B cell (primary cell): ENCODE results near the gene PHACTR4. TPM values are rescaled to one million over a fixed set of nuclear protein-coding genes. Genes with fewer than 3 reads are reported as not detected.

ENCODE experiments used
- ATAC-seq: fragments of 200-7000 bp; cut with Tn5 transposase; one replicate; pipeline ENCODE4 v1.10.0; 2021; ENCODE audit warnings: low read depth, mild to moderate bottlenecking, moderate number of reproducible peaks, moderate library complexity
- CTCF ChIA-PET: fragments of 350-600 bp; sonication (Branson Sonifier 250); formaldehyde crosslinking; loops from one replicate; lab custom pipeline; 2021; ENCODE audit warnings: antibody characterized with exemption, inconsistent platforms; lab: Charles Lee
- POLR2A ChIA-PET: fragments of 350-600 bp; sonication (Branson Sonifier 250); formaldehyde crosslinking; loops from one replicate; lab custom pipeline; 2021; ENCODE audit warnings: antibody characterized with exemption; lab: Charles Lee
- DNase-seq: peaks from one replicate; pipeline ENCODE4 v3.0.0; 2013
- H2AFZ ChIP-seq: 2 replicates; pipeline ENCODE4 v1.6.1; 2012; ENCODE audit warnings: mild to moderate bottlenecking, low read depth, low read length; ENCODE audit not compliant: insufficient read depth, poor library complexity, severe bottlenecking
- H3K27ac ChIP-seq, 2 donors: 1 replicate in 1 of 2; 2 replicates in 1 of 2; pipeline ENCODE4 v1.5.1; 2012 to 2013; ENCODE audit warnings: low read length in 2 of 2, mild to moderate bottlenecking in 2 of 2, moderate library complexity in 1 of 2
- H3K27me3 ChIP-seq, 4 experiments: fragments of 200-600 bp in 1 of 4; sonication (generic) in 1 of 4; replicated peaks in 1 of 4; 1 replicate in 2 of 4; 2 replicates in 2 of 4; pipeline versions ENCODE4 v1.6.1 to v1.7.0; 2013 to 2016; ENCODE audit warnings: low read length in 3 of 4, mild to moderate bottlenecking in 2 of 4, mixed read lengths in 1 of 4, moderate library complexity in 1 of 4; ENCODE audit not compliant: insufficient read depth in 4 of 4, control insufficient read depth in 3 of 4; ENCODE audit errors: control extremely low read depth in 1 of 4
- H3K36me3 ChIP-seq, 2 experiments: replicated peaks in 1 of 2; 1 replicate in 1 of 2; 2 replicates in 1 of 2; pipeline versions ENCODE4 v1.6.1 to v1.7.1; 2013; ENCODE audit warnings: low read length in 1 of 2; ENCODE audit not compliant: insufficient read depth in 2 of 2, control insufficient read depth in 1 of 2; ENCODE audit errors: control extremely low read depth in 1 of 2, extremely low read depth in 1 of 2
- H3K4me1 ChIP-seq, 2 donors: fragments of 200-600 bp in 1 of 2; sonication (generic) in 1 of 2; 1 replicate in 1 of 2; 2 replicates in 1 of 2; pipeline versions ENCODE4 v1.5.1 to v1.6.1; 2013 to 2017; ENCODE audit warnings: low read length in 2 of 2; ENCODE audit not compliant: control insufficient read depth in 2 of 2, insufficient read depth in 2 of 2
- H3K4me2 ChIP-seq: replicated peaks from 2 replicates; pipeline ENCODE3; 2012; ENCODE audit warnings: mild to moderate bottlenecking, low read depth, low read length; ENCODE audit not compliant: poor library complexity, severe bottlenecking
- H3K4me3 ChIP-seq, 5 experiments: fragments of 200-600 bp in 1 of 5; sonication (generic) in 1 of 5; 1 replicate in 3 of 5; 2 replicates in 2 of 5; pipeline versions ENCODE4 v1.5.1 to v1.7.0; 2011 to 2016; ENCODE audit warnings: low read length in 4 of 5, mild to moderate bottlenecking in 4 of 5, low read depth in 2 of 5, control low read depth in 1 of 5, moderate library complexity in 1 of 5; ENCODE audit not compliant: insufficient read depth in 1 of 5; ENCODE audit errors: control extremely low read depth in 1 of 5, extremely low read depth in 1 of 5
- H3K79me2 ChIP-seq: fragments of 200-600 bp; sonication (generic); one replicate; pipeline ENCODE4 v1.6.0; 2016; ENCODE audit warnings: low read length; ENCODE audit not compliant: control insufficient read depth, insufficient read depth
- H3K9ac ChIP-seq: fragments of 200-600 bp; sonication (generic); 2 replicates; pipeline ENCODE4 v1.6.1; 2017; ENCODE audit warnings: mild to moderate bottlenecking, low read length, moderate library complexity
- H3K9me3 ChIP-seq, 3 donors: one replicate each; pipeline versions ENCODE4 v1.6.1 to v1.7.1; 2013; ENCODE audit warnings: low read length in 2 of 3; ENCODE audit not compliant: control insufficient read depth in 2 of 3, insufficient read depth in 1 of 3; ENCODE audit errors: control extremely low read depth in 1 of 3
- H4K20me1 ChIP-seq: 2 replicates; pipeline ENCODE4 v1.6.0; 2012; ENCODE audit warnings: mild to moderate bottlenecking, low read length; ENCODE audit not compliant: insufficient read depth, control insufficient read depth, poor library complexity, severe bottlenecking
- H3K27ac Mint-ChIP-seq: one replicate; pipeline ENCODE4 v1.8.0; 2021; ENCODE audit warnings: mixed read lengths
- H3K27me3 Mint-ChIP-seq: one replicate; pipeline ENCODE4 v1.8.0; 2021; ENCODE audit warnings: mixed read lengths
- H3K4me1 Mint-ChIP-seq: one replicate; pipeline ENCODE4 v1.8.0; 2021; ENCODE audit warnings: mixed read lengths
- H3K4me3 Mint-ChIP-seq: one replicate; pipeline ENCODE4 v1.8.0; 2021; ENCODE audit warnings: mixed read lengths
- H3K9me3 Mint-ChIP-seq: one replicate; pipeline ENCODE4 v1.8.0; 2022; ENCODE audit warnings: mixed read lengths; ENCODE audit not compliant: insufficient read depth
- EZH2 ChIP-seq: IDR thresholded peaks from 2 replicates; pipeline ENCODE4 v1.6.1; 2012; ENCODE audit warnings: borderline replicate concordance, low read depth, mild to moderate bottlenecking, moderate library complexity, low read length; ENCODE audit not compliant: insufficient read depth, poor library complexity, severe bottlenecking
- WGBS: methylation state at CpG from one replicate; pipeline ENCODE4 v1.1.5; 2013; ENCODE audit warnings: missing lambda C conversion rate; ENCODE audit not compliant: insufficient coverage; 5-methylcytosine and 5-hydroxymethylcytosine counted together
- intact Hi-C: fragments of 100-400 bp; cut with micrococcal nuclease; formaldehyde crosslinking; loops from one replicate; pipeline ENCODE4 v1.10.0; 2022
- polyA plus RNA-seq: library from polyadenylated mRNA; depleted of rRNA; stranded (reverse); fragments of >200 nt; gene quantifications from 2 replicates; pipeline ENCODE4 v1.2.3, GENCODE V29; 2012
- total RNA-seq, 2 donors: library from RNA; stranded (reverse); fragments of 120-200 nt in 1 of 2; gene quantifications; 1 replicate in 1 of 2; 2 replicates in 1 of 2; pipeline versions ENCODE4 v1.2.3 to v1.2.4, GENCODE V29; 2013 to 2022
- TF ChIP-seq, protein P1 (sequence below): fragments of 200-600 bp; IDR thresholded peaks from one replicate; pipeline ENCODE4 v1.8.0; 2022; ENCODE audit warnings: antibody characterized with exemption, mild to moderate bottlenecking

PHACTR4 gene
- total and polyA plus RNA-seq, 2 donors (not counting 1 experiment from before 2014, with no cell fraction given), result 9.8 to 41.6 TPM

DNA sequence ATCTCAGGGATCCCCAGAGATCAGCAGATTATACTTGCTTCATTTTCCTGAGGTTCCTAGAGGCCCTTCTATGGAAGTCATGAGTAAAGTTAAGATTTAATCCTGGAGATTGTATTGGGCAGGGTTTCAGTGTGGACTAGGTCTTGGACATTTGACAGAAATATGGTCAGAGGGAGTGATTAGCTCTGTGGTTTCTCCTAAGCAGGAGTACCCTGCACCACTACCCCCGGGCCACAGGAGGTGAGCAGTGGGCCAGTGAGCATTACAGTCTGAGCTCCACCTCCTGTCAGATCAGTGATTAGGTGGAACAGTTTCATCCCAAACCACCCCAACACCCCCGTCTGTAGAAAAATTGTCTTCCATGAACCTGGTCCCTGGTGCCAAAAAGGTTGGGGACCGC, 43.2 kb downstream of the PHACTR4 start:
- Histone ChIP-seq H2AFZ (no peak overlapping the region), H4K20me1 (peaks cover 10% of the 10 kb centered on the region), H3K27me3 (no peaks in the 10 kb centered on the region), H3K9me3 (no peaks in the 10 kb centered on the region), H3K4me3 (no peak overlapping the region), H3K79me2 (peaks cover 37% of the 10 kb centered on the region), H3K27ac (no peak overlapping the region), H3K36me3 (no peaks in the 10 kb centered on the region), H3K4me2 (no peak overlapping the region), H3K4me1 (peaks cover 2 to 6% of the 10 kb centered on the region in 2 donors), H3K9ac (no peak overlapping the region)
- ChIA-PET POLR2A (no interaction called here), CTCF (interaction anchor here (1.0 to 1.6 kb wide), 3 partner anchors 10 to 465 kb away, joined by 3 to 6 read pairs (median 3); no protein-coding TSS in a partner anchor)
- DNase-seq (no peak), ATAC-seq (no peak)
- no peak overlapping the region for H3K27ac Mint-ChIP-seq
- 75% methylated on average over 2 of the region's 3 CpGs for whole genome bisulfite sequencing
- H3K4me3 Mint-ChIP-seq, result no peak overlapping the region
- peaks cover 13% of the 10 kb centered on the region for H3K4me1 Mint-ChIP-seq
- TF ChIP-seq EZH2, result no peak
- TF ChIP-seq, protein P1, sequence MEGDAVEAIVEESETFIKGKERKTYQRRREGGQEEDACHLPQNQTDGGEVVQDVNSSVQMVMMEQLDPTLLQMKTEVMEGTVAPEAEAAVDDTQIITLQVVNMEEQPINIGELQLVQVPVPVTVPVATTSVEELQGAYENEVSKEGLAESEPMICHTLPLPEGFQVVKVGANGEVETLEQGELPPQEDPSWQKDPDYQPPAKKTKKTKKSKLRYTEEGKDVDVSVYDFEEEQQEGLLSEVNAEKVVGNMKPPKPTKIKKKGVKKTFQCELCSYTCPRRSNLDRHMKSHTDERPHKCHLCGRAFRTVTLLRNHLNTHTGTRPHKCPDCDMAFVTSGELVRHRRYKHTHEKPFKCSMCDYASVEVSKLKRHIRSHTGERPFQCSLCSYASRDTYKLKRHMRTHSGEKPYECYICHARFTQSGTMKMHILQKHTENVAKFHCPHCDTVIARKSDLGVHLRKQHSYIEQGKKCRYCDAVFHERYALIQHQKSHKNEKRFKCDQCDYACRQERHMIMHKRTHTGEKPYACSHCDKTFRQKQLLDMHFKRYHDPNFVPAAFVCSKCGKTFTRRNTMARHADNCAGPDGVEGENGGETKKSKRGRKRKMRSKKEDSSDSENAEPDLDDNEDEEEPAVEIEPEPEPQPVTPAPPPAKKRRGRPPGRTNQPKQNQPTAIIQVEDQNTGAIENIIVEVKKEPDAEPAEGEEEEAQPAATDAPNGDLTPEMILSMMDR, result no peak
- intact Hi-C loops, result no loop called here
- H3K27me3 Mint-ChIP-seq, result no peaks in the 10 kb centered on the region
- H3K9me3 Mint-ChIP-seq, result no peaks in the 10 kb centered on the region

DNA sequence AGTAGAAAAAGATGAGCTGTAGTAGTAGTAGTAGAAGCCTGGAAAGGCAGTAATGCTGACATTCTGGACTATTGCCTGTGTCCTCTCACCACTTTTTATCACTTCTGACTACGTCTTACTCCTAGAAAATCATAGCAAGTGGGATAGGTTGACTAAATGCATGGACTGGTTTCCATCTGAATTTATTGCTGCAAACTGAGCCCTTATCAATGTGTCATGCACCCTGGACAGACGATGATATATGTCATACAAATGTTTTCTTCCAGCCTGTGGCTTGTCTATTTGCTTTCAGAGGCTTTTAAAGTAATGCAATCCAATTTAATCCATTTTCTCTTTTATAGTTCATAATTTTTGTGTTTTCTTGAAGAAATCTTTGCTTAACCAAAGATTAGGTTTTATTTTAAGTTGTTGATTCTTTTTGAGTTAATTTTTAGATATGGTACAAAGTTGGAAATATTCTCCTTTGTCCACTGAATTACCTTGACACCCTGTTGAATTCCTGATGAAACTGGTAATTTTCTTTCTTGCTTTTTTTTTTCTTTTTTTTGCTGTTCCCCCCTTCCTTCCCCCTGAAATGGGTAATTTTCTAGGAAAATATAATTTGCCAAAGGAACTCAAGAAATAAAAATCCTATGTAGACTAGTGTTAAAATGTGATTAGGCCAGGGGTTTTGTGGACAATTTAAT, 47.1 kb downstream of the PHACTR4 start:
- H3K4me3 Mint-ChIP-seq, result no peak overlapping the region
- no peak overlapping the region for H3K27ac ChIP-seq
- TF ChIP-seq, protein P1, result no peak
- TF ChIP-seq EZH2, result no peak
- intact Hi-C loops, result no loop called here
- no peaks in the 10 kb centered on the region for H3K27me3 Mint-ChIP-seq
- H3K9ac ChIP-seq, result no peak overlapping the region
- H2AFZ ChIP-seq, result no peak overlapping the region
- H3K4me2 ChIP-seq, result no peak overlapping the region
- no CpG with 5 or more reads among the region's 2 CpGs for WGBS
- no peak overlapping the region for H3K4me3 ChIP-seq
- no peak for ATAC-seq
- H4K20me1 ChIP-seq, result peaks cover 13% of the 10 kb centered on the region
- POLR2A ChIA-PET, result no interaction called here
- H3K4me1 Mint-ChIP-seq, result peaks cover 11% of the 10 kb centered on the region
- no peaks in the 10 kb centered on the region for H3K36me3 ChIP-seq
- CTCF ChIA-PET, result no interaction called here
- H3K9me3 ChIP-seq, result no peaks in the 10 kb centered on the region
- peaks cover 41% of the 10 kb centered on the region for H3K79me2 ChIP-seq
- H3K27ac Mint-ChIP-seq, result no peak overlapping the region
- no peaks in the 10 kb centered on the region for H3K9me3 Mint-ChIP-seq
- H3K4me1 ChIP-seq, result peaks cover 3 to 8% of the 10 kb centered on the region in 2 donors
- DNase-seq, result no peak
- H3K27me3 ChIP-seq, result no peaks in the 10 kb centered on the region
